Subcutaneous adipose tissue (tissue), 4 donors: ENCODE measurements around the gene LCNL1. TPM values are rescaled to one million over a fixed set of nuclear protein-coding genes. Genes with fewer than 3 reads are reported as not detected.

Experiments used
- total RNA-seq, 4 donors: library from RNA; depleted of rRNA; stranded (reverse); fragments of >200 nt; gene quantifications; one replicate each; pipeline ENCODE4 v1.1.0, GENCODE V29; 2016
- TF ChIP-seq, protein P1 (sequence below): fragments of 450-650 bp; IDR thresholded peaks from one replicate; pipeline ENCODE4 v1.5.1; 2016; ENCODE audit warnings: low read depth, mild to moderate bottlenecking, control low read depth, antibody characterized with exemption, moderate library complexity

LCNL1 gene
- total RNA-seq, 4 donors from 2014 or later = not detected

DNA sequence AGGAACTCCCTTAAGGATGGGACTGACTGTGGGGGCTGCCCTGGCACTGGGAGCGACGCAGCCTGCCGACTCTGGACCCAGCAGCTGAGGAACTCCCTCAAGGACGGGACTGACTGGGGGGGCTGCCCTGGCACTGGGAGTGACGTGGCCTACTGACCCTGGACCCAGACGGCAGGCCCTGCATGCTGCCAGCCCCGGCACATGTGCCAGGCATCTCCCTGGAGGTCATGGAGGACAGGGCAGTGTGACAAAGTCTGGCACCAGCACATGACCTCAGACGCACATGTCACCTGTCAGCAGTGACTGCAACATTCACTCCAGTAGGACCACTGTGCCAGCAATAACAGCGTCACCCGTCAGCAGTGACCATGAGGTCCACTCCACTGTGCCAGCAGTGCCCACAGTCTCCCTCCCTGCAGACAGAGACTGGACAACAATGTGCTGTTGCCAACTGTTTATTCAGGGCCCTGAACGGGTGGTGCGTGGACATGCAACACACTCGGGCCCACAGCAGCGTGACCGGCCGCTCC is 42.7 kb upstream of the LCNL1 start:
- TF ChIP-seq, protein P1, sequence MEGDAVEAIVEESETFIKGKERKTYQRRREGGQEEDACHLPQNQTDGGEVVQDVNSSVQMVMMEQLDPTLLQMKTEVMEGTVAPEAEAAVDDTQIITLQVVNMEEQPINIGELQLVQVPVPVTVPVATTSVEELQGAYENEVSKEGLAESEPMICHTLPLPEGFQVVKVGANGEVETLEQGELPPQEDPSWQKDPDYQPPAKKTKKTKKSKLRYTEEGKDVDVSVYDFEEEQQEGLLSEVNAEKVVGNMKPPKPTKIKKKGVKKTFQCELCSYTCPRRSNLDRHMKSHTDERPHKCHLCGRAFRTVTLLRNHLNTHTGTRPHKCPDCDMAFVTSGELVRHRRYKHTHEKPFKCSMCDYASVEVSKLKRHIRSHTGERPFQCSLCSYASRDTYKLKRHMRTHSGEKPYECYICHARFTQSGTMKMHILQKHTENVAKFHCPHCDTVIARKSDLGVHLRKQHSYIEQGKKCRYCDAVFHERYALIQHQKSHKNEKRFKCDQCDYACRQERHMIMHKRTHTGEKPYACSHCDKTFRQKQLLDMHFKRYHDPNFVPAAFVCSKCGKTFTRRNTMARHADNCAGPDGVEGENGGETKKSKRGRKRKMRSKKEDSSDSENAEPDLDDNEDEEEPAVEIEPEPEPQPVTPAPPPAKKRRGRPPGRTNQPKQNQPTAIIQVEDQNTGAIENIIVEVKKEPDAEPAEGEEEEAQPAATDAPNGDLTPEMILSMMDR = no peak

DNA sequence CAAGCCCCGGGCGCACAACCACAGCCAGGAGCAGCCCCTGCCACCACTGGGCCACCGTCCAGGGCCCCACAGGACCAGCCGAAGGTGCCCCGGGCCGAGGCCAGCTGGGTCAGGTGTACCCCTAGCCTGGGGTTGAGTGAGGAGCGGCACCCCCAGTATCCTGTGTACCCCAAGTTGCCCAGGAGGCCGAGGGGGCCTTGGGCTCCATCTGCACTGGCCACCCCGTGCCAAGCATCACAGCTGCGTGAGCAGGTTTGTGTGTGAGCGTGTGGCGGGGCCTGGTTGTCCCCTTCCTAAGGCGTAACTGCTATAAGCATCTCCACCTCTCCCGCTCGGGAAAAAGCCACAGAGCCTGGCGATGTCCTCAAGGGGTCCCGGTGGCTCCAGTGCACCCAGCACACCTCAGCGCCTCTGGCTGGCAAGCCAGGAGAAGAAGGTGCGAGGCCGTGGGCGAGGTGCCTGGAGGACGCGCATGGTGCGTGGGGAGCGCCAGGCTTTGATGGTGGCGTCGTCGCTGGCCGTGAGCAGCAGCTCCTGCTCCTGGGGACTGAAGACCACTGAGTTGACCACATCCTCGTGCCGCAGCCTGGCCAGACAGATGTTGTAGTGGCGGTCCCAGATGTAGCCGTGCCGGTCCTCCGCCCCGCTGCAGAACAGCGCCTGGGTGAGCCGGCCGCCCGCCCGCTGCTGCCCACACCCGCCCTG is 42.1 kb upstream of the LCNL1 start:
- TF ChIP-seq, protein P1 = no peak

DNA sequence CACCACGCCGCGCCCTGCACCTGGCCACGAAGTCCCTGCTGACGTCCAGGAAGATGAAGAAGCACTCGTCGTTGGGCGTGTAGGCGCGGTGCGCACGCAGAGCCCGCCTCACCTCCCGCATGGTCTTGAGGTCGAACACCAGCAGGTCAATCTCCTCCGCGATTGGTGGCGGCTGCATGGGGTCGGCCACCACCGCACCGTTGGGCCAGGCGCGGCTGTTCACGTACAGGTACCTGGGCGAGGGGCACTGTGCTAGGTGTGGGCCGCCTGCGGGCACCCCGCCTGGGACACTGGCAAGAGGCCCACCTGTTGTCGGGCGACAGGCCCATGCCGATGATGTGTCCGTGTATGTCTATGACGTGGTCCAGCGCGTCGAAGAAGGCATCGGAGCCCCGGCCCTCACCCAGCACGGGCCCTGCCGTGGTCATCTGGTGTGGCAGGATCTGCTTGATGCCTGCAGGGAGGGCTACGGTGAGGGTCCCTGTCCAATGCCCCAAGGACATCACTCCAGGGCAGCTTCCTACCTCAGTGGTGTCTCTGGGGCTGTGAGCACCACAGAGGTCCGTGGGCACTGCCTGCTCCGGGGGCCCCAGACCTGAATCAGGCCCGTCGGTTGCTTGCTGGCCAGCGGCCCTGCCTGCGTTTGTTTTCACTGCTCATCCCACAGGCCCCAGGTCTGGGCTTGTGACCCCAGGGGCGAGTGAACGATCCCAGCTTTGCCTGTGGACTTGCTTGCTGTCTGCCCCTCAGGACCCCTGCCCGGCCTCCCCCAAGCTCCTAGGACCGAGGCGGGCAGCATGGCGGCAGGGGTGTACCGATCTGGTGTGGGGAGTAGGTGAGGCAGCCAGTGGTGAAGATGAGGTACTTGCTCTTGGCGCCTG is 41.3 kb upstream of the LCNL1 start:
- TF ChIP-seq, protein P1 = no peak

DNA sequence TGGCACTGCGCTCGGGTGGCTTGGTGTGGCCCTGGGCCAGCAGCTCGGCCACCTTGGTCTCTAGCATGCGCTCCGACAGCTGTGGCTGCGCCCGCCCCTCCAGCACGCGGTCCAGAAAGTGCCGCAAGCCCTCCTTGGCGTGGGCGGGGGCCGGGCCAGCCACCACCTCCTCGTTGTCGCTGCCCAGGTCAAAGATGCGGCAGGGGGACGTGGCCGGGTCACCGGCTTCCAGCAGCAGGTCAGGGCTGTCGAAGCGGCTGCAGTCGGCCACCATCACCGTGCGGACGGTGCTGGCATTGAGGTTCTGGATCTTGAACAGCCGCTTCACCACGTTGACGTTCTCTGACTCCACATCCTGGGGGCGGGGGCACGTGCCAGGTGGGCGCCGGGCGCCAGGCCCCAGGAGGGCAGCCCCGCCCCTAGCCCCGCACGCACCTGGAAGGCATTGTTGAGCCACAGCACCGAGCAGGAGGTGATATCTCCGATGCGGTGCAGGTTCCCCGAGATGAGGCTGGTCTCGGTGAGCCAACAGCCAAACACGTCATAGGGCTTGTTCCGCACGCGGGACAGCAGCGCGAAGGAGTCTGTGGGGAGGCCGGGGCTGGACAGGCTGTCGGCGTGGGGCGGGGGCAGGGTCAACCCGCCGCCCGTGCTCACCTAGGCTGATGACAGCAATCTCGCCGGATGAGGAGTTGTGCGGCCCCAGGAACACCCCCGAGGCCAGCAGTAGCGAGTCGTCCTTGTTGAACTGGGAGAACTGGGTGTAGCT is 40.5 kb upstream of the LCNL1 start:
- TF ChIP-seq, protein P1 = no peak

DNA sequence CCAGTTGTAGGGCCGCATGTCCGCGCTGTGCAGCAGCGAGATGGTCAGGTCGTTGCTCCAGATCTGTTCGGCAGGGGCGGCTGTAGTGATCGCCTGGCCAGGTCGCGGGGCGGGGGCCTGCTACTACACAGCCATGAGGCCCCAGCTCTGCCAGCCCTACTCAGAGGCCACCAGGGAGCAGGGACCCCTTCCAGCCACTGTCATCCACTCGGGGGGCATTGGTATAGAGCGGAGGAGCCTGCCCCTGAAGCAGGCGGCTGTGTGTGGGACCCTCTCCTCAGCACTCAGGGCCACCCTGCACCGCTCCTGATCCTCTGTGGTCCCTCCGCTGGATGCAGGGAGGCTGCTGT is 39.9 kb upstream of the LCNL1 start:
- TF ChIP-seq, protein P1 = no peak

DNA sequence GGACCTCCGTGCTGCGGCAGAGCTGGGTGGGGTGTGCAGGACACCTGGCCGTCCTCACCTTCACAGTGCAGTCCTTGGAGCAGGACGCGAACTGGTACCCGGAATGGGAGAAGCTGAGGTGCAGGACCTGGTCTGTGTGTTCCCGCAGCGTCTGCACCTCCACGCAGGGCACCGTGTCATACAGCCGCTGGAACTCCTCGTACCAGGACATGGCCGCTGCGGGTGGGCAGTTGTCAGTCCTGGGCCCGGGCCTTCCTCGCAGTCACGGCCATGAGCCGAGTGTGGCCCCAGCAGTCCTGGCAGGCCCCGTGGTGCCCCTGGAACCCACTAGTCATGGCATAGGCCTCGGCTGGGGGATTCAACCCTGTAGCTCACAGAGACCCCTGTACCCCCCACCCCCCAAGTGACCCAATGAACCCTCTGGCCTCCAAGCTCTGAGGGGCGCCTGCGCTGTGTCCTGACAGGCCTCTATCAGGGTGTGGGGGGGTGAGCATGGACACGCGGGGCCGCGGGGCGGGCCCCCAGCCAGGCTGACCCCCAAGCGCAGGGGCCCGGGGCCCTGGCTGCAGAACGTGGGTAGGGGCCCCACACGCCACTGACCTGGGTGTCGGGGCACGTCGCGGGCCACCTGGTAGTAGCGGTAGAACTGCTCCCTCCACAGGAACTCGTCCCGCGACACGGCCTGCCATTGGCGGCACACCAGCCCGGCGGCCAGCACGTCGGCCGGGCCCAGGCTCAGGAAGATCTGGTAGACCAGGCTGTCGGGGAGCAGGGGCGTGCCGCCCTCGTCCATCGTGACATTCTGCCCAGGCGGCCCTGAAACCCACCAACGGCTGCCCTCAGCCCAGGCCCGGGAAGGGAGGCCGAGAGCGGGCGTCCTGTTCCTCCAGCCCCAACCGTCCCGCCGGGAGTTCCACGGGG is 39.2 kb upstream of the LCNL1 start:
- TF ChIP-seq, protein P1 = no peak
